ENCODE measurements around the gene CRELD1.

CRELD1 gene

DNA sequence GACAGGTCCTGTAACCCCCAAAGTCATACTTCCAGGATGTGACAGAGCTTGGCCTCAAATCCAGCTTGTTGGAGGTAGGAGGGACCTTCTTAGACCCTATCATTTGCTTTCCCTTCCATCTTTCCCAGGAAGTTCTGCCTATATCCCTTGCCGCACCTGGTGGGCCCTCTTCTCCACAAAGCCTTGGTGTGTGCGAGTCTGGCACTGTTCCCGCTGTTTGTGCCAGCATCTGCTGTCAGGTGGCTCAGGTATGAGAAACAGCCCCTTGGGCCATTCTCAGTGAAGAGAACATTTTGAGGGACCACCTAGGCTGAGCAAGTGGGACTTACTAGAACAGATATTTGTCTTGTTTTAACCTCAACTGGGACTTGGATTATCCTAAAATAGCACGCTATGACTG is 29.7 kb upstream of the CRELD1 start:
- no peak for DNase-seq (ENCODE audit: low read depth)

DNA sequence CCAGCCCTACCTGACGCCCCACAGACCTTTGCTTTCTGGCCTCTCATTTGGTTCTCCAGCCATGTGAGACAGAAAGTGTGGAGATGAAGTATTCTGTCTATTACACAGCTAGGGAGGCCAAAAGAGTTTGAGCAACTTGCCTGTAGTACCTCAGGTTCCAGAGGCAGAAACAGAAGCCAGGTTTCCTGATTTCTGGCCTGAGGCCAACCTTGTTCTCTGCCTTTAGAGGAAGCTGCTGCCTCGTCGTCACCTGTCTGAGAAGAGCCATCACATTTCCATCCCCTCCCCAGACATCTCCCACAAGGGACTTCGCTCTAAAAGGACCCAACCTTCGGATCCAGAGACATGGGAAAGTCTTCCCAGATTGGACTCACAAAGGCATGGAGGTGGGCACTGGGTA is 27.2 kb upstream of the CRELD1 start:
- no peak for DNase-seq (ENCODE audit: low read depth)

DNA sequence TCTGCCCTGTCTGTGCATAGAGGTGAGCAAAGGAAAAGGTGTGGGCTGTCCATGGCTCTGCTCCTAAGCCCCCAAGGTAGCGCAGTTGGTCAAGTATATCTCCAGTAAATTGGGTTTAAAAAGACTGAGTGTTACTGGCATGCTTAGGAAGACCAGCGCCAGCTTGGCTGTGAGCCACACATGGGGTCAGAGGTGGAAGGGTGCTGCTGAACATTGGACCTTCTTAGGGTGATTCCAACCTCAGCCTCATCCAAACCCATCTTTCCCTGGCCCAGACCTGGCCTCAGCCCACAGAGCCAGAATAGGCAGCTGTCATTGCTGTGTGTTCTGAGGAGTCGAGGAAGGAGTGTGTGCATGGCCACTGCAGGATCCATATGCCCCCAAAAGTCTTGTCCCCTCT is 25.3 kb upstream of the CRELD1 start:
- DNase-seq (ENCODE audit: low read depth) = no peak

DNA sequence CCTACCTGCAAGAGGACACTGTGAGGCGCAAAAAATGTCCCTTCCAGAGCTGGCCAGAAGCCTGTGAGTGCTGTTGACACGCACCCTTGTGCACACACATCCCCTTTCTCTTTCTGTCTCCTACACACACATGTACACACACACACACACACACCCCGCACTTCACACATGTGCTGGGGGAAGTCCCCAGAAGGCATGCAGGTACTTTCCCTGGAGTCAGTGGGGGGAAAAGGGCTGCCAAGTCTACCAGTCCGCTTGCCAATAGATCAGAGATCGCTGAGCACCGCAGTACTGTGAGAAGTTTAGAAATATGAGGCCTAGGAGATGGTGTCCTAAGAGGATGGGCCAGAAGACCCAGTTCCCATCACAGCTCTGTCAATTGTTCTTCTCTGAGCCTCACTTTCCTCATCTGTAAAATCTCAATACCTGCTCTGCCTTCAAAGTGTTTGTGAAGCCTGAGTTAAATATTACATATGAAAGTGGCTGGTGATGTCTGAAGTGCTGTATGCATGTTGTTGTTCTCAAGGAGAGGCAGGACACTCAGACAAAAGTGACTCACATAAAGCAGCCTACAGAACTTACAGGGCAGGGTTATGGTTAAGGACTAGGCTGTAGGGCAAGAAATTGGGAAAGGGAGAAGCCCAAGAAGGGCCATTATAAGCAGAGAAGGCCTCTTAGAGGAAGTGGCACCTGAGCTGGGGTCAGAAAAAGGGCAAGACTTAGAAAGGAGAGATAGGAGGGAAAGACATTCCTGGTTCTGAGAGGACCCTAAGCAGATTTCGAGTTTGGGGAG is 24.2 kb upstream of the CRELD1 start:
- DNase-seq (ENCODE audit: low read depth) = no peak

DNA sequence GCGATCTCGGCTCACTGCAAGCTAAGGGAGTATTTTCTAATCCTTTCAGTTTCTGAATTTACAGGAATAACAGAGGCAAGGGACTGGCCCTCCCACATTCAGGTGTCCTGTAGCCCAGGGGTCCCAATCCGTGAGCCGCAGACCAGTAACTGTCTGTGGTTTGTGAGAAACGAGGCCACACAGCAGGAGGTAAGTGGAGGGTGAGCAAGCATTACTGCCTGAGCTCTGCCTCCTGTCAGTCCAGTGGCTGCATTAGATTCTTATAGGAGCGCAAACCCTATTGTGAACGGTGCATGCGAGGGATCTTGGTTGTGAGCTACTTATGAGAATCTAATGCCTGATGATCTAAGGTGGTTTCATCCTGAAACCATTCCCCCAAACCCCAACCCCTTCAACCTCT is 21.8 kb upstream of the CRELD1 start:
- DNase-seq (ENCODE audit: low read depth) = no peak

DNA sequence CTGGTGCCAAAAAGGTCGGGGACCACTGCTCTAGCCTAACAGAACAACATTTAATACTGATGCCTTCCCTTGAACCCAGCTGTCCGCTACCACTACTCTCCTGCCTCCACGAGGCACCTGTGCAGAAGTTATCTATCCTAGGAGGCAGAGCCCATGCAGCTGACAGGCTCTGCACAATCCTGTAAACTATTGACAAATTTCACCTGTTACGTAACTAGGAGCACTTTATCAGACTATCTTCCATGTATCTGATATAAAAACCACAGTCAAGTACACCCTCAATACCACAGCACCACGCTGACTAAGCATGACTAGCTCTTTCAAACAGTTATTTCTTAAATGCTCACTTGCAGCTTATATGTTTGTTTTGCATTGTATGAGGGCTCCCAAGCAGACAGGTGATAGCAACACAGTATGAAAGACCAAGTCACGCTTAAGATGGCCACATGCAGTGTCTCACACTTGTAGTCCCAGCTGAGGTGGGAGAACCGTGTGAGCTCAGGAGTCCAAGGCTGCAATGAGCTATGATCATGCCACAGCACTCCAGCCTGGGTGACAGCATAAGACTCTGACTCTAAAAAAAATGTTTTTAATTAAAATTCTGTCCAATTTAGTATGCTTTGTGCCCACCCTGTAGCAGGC is 21.2 kb upstream of the CRELD1 start:
- peak; percentile 55 for DNase-seq (ENCODE audit: low read depth)

DNA sequence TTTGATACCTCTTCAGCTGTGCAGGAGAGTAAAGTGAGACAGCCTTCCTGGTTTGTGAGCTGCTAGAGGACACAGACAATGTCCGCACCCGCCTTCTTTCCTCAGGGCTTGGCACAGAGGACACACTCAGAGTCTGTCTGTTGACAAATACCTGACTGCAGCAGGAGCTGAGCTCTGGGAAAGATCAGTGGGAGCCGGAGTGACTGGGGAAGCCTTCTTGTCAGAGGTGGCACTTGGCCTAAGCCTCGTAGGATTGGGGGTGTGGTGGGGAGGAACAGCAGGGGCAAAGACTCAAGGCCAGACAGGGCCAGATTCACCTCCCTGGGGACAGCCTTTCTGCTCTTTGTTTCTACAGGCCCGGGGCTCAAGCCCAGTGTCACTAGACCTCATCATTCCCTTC is 20.0 kb upstream of the CRELD1 start:
- no peak for DNase-seq (ENCODE audit: low read depth)

DNA sequence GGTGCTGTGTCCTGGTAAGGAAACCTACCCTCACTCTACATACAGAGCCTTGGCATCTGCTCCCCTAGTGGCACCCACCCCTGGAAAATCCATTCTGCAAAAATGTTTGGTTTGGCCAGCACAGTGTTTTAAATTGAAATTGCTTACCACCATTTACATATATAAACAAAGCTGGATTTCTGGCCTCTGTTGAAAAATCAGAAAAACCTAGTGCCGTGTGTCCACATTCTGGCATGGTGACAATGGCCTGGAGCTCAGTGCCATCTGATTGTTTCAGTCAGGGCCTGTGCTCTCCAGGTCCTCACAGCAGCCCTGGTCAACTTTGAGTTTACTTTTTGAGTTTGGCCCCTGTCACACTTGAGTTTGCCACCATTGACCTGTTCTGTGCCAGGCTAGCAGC is 19.6 kb upstream of the CRELD1 start:
- no peak for DNase-seq (ENCODE audit: low read depth)

DNA sequence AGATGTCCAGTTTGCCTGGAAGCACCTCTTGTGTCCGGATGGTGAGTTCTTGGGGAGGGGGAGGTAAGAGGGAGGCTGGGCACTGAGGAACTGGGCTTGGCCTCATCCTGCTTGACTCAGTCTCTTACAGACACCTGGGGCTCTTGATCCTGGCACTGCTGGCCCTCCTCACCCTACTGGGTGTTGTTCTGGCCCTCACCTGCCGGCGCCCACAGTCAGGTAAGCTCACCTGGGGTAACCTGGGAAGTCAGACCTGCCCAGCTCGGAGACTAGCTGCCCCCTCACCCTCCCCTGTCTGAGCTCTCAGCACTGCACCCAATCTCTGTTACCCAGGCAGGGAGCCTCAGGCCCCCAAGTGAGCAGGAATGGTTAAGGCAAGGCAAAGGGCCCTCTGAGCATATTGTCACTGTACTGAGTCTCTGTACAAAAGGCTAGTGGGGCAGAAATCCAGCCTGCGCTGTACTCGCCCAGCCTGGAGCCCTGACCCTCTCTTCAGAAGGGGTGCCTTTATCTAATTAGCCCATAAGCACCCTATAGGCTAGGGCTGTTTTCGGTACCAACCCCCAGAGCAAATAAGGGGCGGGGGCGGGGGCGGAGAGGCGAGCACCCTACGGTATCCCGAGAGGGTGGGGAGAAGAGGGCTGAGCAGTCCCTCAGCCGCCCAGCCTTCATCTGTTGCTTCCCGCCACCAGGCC is 18.9 kb upstream of the CRELD1 start:
- DNase-seq (ENCODE audit: low read depth) = no peak

DNA sequence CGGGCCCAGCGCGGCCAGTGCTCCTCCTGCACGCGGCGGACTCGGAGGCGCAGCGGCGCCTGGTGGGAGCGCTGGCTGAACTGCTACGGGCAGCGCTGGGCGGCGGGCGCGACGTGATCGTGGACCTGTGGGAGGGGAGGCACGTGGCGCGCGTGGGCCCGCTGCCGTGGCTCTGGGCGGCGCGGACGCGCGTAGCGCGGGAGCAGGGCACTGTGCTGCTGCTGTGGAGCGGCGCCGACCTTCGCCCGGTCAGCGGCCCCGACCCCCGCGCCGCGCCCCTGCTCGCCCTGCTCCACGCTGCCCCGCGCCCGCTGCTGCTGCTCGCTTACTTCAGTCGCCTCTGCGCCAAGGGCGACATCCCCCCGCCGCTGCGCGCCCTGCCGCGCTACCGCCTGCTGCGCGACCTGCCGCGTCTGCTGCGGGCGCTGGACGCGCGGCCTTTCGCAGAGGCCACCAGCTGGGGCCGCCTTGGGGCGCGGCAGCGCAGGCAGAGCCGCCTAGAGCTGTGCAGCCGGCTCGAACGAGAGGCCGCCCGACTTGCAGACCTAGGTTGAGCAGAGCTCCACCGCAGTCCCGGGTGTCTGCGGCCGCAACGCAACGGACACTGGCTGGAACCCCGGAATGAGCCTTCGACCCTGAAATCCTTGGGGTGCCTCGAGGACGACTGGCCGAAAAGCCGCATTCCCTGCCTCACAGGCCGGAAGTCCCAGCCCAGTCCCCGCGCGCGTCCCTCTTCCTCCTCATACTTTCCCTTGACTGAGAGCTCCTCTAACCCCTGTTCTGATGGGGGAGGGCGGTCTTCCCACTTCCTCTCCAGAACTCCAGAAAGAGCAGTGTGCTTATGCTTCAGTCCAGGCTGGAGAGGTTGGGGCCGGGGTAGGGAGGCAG is 18.1 kb upstream of the CRELD1 start:
- no peak for DNase-seq (ENCODE audit: low read depth)

DNA sequence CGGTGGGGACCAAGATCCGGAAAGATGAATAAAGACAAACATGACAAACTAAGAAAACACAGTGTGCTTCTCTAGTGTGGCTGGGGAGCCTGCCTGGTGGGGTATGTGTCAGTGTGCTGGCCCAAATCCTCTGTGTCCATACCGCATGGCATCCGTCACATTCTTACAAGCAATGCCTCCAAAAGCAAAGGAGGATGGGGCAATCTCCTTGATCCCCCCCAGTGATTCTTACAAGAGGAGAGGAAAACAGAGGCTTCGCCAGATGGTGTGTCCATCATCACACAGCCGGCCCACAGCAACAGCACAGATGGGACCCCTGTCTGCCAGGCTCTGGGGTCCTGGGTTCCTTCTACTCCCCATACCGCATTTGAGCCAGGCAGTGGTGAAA is 17.3 kb upstream of the CRELD1 start:
- no peak for DNase-seq (ENCODE audit: low read depth)

DNA sequence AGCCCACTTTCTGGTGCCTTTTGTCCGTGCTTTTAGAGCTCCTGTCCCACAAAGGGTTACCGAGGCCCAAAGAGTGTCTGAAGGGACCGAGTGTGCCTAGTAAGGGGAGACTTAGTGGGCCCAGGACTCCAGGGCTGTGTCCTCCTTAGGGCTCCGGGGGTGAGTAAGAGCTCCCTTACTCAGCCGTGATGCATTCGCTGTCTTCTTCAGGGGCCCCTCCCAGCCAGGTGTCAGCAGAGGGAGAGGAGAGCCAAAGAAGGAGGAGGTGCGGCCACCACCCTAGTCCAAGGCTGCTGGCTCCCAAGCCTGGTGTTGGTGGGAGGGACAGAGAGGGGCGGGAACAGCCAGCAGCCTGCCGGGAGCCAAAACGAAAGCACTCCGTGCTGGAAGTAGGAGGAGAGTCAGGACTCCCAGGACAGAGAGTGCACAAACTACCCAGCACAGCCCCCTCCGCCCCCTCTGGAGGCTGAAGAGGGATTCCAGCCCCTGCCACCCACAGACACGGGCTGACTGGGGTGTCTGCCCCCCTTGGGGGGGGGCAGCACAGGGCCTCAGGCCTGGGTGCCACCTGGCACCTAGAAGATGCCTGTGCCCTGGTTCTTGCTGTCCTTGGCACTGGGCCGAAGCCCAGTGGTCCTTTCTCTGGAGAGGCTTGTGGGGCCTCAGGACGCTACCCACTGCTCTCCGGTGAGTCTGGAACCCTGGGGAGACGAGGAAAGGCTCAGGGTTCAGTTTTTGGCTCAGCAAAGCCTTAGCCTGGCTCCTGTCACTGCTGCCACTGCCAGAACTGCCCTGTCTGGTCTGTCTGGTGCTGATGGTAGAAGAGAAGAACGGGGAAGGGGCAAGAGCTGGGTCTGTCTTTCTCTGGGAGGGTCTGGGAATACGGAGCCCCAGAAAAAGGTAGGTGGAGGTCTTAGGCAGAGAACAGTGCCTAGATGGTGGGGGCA is 16.6 kb upstream of the CRELD1 start, which contains the start of gene IL17RC:
Gene IL17RC (plus strand): TSS at position 365 of the 947 bp plus-strand sequence. CDS start 218 bp downstream, at position 583.
- no peak for DNase-seq (ENCODE audit: low read depth)

DNA sequence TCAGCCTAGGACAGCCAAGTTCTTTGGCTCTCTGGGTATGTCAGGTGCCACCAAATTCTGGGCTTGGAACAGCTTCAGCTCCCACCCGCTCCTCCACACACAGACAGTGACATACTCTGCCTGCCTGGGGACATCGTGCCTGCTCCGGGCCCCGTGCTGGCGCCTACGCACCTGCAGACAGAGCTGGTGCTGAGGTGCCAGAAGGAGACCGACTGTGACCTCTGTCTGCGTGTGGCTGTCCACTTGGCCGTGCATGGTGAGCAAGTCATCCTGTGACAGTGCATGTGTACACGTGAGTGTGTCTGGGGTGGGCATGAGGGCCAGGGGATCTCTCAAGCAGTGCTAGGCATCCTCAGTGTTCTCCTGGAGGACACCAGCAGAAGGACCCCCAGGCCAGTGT is 15.8 kb upstream of the CRELD1 start:
- no peak for DNase-seq (ENCODE audit: low read depth)

DNA sequence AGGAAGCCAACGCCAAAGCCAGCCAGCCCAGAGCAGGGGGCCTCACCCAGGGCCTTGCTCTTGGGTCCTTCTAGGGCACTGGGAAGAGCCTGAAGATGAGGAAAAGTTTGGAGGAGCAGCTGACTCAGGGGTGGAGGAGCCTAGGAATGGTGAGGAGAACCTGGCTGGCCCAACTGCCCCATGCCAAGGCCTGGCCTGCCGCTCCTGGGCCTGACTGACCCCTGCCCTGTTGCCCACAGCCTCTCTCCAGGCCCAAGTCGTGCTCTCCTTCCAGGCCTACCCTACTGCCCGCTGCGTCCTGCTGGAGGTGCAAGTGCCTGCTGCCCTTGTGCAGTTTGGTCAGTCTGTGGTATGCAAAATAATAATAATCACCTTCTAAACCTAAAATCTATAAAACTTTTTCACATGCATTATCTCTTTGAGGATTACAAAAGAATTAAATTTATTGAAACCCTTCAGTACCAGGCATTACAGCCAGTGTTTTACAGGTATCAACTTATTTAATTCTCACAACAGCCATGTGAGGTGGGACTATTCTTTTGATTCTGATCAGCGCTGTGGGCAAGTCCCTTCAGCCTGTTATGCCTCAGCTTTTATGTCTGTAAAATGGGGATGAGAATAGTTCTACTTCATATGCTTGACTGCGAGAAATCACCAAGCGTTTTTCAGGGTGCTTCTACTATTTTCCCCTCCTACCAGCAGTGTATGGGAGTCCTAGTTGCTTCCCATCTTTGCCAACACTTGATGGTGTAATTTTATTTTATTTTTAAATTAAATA is 15.2 kb upstream of the CRELD1 start:
- no peak for DNase-seq (ENCODE audit: low read depth)

DNA sequence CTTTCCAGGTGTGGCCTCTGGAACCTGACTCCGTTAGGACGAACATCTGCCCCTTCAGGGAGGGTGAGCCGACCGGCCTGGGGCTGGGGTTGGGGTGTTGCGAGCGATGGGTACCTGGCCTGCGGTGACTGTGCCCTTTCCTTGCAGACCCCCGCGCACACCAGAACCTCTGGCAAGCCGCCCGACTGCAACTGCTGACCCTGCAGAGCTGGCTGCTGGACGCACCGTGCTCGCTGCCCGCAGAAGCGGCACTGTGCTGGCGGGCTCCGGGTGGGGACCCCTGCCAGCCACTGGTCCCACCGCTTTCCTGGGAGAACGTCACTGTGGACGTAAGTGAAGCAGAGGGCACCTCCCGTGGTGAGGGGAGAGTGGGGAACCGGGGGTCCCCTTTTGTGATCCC is 5.5 kb upstream of the CRELD1 start:
- DNase-seq (ENCODE audit: low read depth) = no peak

DNA sequence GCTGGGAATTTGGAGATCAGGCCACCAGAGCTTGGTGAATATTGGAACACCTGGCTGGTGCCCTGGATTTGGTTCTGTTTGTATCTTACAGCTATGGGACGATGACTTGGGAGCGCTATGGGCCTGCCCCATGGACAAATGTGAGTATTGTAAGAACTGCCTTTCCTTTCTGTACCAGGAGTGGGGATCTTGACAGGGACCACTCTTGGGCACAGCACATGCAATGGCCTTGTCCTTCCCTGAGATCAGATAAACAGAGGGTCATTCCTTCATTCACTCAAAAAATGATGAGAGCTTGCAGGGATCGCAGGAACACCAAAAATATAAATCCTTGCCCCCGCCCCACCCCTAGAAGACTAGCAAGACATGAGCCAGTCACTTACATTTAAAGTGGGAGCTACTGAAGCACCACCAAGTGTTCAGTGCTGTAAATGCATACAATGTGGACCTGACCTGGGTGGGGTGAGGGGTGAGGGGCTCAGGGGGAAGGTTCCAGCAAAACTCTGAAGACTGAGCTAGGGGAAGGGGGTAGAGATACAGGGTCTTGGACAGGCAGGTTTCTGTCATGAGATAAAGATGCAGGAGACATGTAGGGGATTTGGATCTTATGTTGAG is 2.7 kb upstream of the CRELD1 start:
- no peak for DNase-seq (ENCODE audit: low read depth)

DNA sequence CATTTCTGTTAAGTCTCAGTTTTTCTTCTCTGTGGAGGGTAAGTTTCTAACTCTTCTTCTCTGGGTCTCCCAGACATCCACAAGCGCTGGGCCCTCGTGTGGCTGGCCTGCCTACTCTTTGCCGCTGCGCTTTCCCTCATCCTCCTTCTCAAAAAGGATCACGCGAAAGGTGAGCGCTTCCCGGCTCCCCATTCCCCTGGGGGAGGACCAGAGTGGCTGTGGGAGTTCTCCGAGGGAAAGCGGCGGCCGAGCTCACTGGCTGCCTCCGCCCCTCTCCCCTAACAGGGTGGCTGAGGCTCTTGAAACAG is 1.1 kb upstream of the CRELD1 start:
- no peak for DNase-seq (ENCODE audit: low read depth)

DNA sequence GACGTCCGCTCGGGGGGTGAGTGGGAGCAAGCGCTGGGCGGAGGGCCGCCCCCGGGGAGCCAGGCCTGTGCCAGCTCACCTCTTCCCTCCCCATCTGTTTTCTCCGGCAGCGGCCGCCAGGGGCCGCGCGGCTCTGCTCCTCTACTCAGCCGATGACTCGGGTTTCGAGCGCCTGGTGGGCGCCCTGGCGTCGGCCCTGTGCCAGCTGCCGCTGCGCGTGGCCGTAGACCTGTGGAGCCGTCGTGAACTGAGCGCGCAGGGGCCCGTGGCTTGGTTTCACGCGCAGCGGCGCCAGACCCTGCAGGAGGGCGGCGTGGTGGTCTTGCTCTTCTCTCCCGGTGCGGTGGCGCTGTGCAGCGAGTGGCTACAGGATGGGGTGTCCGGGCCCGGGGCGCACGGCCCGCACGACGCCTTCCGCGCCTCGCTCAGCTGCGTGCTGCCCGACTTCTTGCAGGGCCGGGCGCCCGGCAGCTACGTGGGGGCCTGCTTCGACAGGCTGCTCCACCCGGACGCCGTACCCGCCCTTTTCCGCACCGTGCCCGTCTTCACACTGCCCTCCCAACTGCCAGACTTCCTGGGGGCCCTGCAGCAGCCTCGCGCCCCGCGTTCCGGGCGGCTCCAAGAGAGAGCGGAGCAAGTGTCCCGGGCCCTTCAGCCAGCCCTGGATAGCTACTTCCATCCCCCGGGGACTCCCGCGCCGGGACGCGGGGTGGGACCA is 632 bp upstream of the CRELD1 start:
- DNase-seq (ENCODE audit: low read depth) = no peak

DNA sequence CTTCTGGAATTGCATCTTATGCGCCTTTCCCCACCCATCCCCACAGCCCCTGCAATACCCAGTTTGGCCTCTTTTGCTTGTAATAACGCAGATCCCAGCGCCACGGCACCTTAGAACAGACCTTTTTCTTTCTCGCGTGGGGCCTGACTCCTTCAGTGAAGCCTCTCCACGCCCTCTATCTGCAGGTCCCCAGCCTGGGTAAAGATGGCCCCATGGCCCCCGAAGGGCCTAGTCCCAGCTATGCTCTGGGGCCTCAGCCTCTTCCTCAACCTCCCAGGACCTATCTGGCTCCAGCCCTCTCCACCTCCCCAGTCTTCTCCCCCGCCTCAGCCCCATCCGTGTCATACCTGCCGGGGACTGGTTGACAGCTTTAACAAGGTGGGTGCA is 594 bp downstream of the CRELD1 start:
- no peak for DNase-seq (ENCODE audit: low read depth)
